Adipocyte (in vitro differentiated cells): ENCODE data around the gene KCNJ12.
"Not testable (repeated sequence)": the region's sequence is repeated elsewhere in the genome, so short reads cannot be mapped to it uniquely, and the experiment has no call there.

Source experiments
- DNase-seq: peaks from one replicate; pipeline ENCODE4 v3.0.0-alpha.2; 2015; ENCODE audit warnings: low read depth
- H3K27me3 ChIP-seq: replicated peaks from 2 replicates; pipeline ENCODE4 v1.7.0; 2013; ENCODE audit warnings: mild to moderate bottlenecking, low read length, moderate library complexity; ENCODE audit not compliant: control insufficient read depth, insufficient read depth
- H3K36me3 ChIP-seq: 2 replicates; pipeline ENCODE4 v1.7.0; 2013; ENCODE audit warnings: low read length, mild to moderate bottlenecking, moderate library complexity; ENCODE audit not compliant: control insufficient read depth, insufficient read depth, severe bottlenecking
- H3K4me1 ChIP-seq: 2 replicates; pipeline ENCODE4 v1.7.0; 2013; ENCODE audit warnings: mild to moderate bottlenecking, low read length, moderate library complexity; ENCODE audit not compliant: control insufficient read depth, insufficient read depth
- H3K4me3 ChIP-seq: 2 replicates; pipeline ENCODE4 v1.7.0; 2013; ENCODE audit warnings: mild to moderate bottlenecking, low read length, moderate library complexity
- H3K9ac ChIP-seq: 2 replicates; pipeline ENCODE4 v1.7.0; 2013; ENCODE audit warnings: mild to moderate bottlenecking, low read length, moderate library complexity
- H3K9me3 ChIP-seq: 2 replicates; pipeline ENCODE4 v1.7.0; 2013; ENCODE audit warnings: mild to moderate bottlenecking, low read length, moderate library complexity; ENCODE audit not compliant: control insufficient read depth

The KCNJ12 gene

DNA sequence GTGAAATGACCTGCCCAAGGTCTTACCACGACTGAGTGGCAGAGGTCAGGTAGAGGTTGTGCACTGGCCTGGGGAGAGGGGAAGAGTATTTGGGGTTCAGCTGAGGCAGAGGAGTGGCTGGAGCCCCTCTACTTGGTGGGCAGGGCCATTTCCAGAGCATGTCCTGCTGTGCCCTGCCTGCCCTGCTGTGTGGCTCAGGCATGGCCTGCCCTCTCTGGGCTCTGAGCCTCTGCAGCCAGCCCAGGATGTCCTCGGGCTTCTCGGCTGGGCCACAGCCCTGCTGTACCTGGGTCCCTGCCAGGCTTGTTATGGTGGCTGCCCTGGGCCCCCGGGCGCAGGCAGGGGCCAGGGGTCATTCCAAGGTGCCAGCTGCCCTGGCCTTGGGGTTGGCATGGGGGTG is 19.6 kb downstream of the KCNJ12 start:
- Histone ChIP-seq H3K4me1 (peaks cover 15% of the 10 kb centered on the region), H3K4me3 (no peak overlapping the region), H3K9me3 (no peaks in the 10 kb centered on the region), H3K36me3 (no peaks in the 10 kb centered on the region), H3K27me3 (no peaks in the 10 kb centered on the region), H3K9ac (no peak overlapping the region)
- no peak for DNase-seq

DNA sequence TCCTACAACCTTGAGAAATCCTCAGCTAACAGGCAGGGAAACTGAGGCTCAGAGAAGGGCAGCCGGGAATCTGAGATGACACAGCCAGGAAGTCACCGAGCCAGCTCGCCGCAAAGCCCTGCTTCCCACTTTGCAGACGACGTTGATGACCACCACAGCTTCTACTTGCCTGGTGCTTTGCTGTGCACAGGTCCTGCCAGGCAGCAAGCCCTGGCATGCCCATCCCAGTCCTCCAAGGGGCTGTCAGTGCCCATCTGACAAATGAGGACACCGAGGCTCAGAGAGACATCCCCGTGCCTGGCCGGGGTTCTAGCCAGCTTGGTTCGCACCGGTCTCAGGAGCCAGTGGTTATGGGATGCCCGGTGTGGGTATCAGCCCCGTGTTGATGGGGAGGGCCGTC is 20.1 kb downstream of the KCNJ12 start:
- Histone ChIP-seq H3K27me3 (no peaks in the 10 kb centered on the region), H3K9ac (no peak overlapping the region), H3K4me1 (peaks cover 15% of the 10 kb centered on the region), H3K9me3 (no peaks in the 10 kb centered on the region), H3K4me3 (no peak overlapping the region), H3K36me3 (no peaks in the 10 kb centered on the region)
- DNase-seq = no peak

DNA sequence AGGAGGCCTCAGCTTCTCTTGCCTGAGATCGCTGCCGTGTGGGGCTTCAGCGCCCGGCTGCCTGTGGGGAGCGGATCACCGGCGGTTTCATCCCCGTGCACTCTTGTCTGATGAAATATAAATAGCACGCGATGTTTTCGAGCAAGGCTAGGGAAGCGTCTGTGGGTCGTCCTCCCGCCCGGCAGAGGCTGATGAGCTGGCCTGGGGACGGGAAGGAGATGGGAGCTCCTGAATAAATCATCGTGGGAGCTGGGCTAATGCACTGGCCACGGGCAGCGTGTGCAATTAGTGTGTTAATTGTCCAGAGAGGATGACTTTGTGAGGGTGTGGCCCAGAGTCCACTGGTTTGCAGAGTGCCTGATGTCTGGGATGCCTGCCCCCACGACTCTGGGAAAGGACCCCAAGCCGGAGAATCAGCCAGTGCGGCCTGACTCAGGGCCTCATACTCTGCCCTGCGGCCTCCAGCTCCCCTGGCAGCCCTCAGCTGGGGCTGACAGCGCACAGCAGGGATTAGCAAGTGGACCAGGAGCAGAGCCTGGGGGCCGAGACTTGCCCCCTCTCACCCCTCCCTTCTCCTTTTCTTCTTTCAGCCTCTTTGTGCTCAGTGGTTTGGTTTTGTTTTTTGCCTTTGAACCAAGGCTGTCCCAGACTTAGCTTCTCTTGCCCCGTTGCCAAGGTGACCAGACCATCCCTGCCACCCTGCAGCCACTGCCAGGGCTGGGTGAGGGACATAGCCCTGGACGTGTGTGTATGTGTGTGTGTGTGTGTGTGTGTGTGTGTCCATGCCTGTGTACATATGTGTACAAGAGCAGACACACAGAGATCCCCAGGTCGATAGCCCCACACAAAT is 21.4 kb downstream of the KCNJ12 start:
- Histone ChIP-seq H3K9me3 (no peaks in the 10 kb centered on the region), H3K4me1 (peaks cover 24% of the 10 kb centered on the region), H3K9ac (peak overlapping the region; percentile 72), H3K27me3 (no peaks in the 10 kb centered on the region), H3K36me3 (no peaks in the 10 kb centered on the region), H3K4me3 (no peak overlapping the region)
- no peak for DNase-seq

DNA sequence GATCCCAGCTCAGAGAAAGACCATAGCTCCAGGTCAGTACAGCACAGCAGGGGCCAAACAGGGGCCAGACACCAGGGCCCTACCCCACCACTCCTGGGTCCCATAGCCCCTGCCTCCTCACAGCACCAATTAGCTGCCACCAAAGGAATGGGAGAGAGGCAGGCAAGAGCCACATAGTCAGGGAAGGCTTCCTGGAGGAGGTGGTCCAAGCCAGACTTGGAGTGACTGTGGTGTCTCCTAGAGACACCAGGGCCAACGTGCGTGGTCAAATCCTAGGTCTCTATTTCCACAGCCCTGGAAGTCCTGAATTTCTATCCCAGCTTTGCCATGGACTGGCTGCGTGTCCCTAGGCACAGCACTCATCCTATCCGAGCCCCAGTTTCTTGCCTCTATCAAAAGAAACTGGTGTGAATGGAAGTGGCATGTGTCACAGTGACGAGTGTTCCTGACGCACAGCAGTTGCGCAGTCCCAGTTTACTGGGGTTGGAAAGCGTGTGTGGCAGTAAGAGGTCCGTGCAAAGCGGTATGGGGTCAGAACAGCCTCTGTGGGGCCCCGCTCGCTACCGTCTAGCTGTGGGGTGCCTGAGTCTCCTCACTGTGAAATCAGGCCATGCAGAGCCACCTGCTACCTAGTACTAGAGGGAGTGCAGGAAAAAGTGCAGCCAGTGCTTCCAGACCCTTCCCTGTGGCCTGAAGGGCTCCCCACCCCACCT is 23.5 kb downstream of the KCNJ12 start:
- H3K4me3 ChIP-seq = no peak overlapping the region
- H3K36me3 ChIP-seq = no peaks in the 10 kb centered on the region
- DNase-seq = no peak
- peaks cover 26% of the 10 kb centered on the region for H3K4me1 ChIP-seq
- H3K9me3 ChIP-seq = no peaks in the 10 kb centered on the region
- no peaks in the 10 kb centered on the region for H3K27me3 ChIP-seq
- no peak overlapping the region for H3K9ac ChIP-seq

- H3K27me3 ChIP-seq, H3K9me3 ChIP-seq, H3K4me3 ChIP-seq, DNase-seq, H3K36me3 ChIP-seq, H3K9ac ChIP-seq: not testable (repeated sequence)
- H3K4me1 ChIP-seq = peaks cover 26% of the 10 kb centered on the region
These were observed 24.0 kb downstream of the KCNJ12 start for GRCh38 chr17:21400187-21400569.

DNA sequence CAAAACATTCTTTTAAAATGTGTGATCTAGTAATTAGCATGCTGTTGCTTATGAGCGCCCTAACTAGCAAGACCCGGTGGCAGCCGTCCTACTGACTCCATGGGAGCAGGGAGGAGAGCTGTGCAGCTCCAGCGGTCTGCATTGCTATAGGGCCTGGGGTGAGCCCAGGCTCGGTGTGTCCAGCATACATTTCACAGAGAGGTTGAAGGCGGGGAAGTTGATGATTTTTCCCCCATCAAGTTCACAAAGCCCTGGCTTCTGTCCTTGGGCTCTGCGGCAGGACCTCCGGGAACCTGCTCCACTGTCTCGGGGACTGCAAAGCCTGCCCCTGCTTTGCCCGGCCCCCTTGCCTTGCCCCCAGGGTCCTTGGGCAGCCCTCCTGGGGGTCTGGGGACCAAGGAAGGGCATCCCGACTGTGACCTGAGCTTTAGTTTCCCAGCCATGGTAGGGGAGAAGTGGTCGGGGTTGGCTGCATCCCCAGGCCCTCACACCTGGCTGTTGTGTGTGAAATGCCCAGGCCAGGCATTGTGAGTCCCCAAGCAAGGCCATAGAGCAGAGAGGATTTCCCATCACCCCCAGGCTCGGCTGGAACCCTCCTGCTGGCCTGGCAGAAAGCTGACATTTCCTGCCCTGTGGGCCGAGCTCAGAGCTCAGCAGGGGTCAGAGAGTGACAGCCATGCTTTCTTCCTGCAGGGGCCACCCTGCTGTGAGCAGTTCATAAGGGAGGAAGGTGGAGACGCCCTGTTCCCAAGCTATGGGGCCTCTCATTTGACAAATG is 24.8 kb downstream of the KCNJ12 start:
- Histone ChIP-seq H3K36me3 (no peaks in the 10 kb centered on the region), H3K4me1 (peaks cover 26% of the 10 kb centered on the region), H3K9me3 (no peaks in the 10 kb centered on the region), H3K4me3 (no peak overlapping the region), H3K27me3 (no peaks in the 10 kb centered on the region), H3K9ac (no peak overlapping the region)
- no peak for DNase-seq

- H3K9me3 ChIP-seq, H3K4me3 ChIP-seq, H3K27me3 ChIP-seq, H3K36me3 ChIP-seq: not testable (repeated sequence)
- H3K4me1 ChIP-seq = peaks cover 21% of the 10 kb centered on the region
- DNase-seq = peak; percentile 92
- H3K9ac ChIP-seq = peak overlapping the region; percentile 82
These were observed 26.0 kb downstream of the KCNJ12 start for GRCh38 chr17:21402166-21402571.

GRCh38 chr17:21402926-21403325 is 26.8 kb downstream of the KCNJ12 start:
- Histone ChIP-seq H3K9ac (peak overlapping the region; percentile 82), H3K4me1 (peaks cover 14% of the 10 kb centered on the region)
- H3K4me3 ChIP-seq, H3K27me3 ChIP-seq, DNase-seq, H3K9me3 ChIP-seq, H3K36me3 ChIP-seq: not testable (repeated sequence)

- H3K27me3 ChIP-seq, DNase-seq, H3K36me3 ChIP-seq, H3K9ac ChIP-seq, H3K9me3 ChIP-seq, H3K4me3 ChIP-seq: not testable (repeated sequence)
- H3K4me1 ChIP-seq = peaks cover 11% of the 10 kb centered on the region
These were observed 27.9 kb downstream of the KCNJ12 start for GRCh38 chr17:21404106-21404505.

GRCh38 chr17:21404539-21404938 is 28.4 kb downstream of the KCNJ12 start:
- H3K36me3 ChIP-seq, DNase-seq, H3K9me3 ChIP-seq, H3K27me3 ChIP-seq, H3K4me3 ChIP-seq, H3K9ac ChIP-seq: not testable (repeated sequence)
- H3K4me1 ChIP-seq = peaks cover 11% of the 10 kb centered on the region
